H9 (cell line): ENCODE data around the gene CFHR2. TPM values are rescaled to one million over a fixed set of nuclear protein-coding genes. Genes with fewer than 3 reads are reported as not detected.
"Not testable (repeated sequence)": the region's sequence is repeated elsewhere in the genome, so short reads cannot be mapped to it uniquely, and the experiment has no call there.

ENCODE experiments used
- DNase-seq: peaks from one replicate; pipeline ENCODE4 v3.0.0-alpha.2; 2017
- H2AFZ ChIP-seq: one replicate; pipeline ENCODE4 v1.6.1; 2013; ENCODE audit warnings: mild to moderate bottlenecking, low read length, control low read depth, moderate library complexity
- H2AK5ac ChIP-seq: 2 replicates; pipeline ENCODE4 v1.6.1; 2013; ENCODE audit warnings: low read length, control low read depth, mixed read lengths; ENCODE audit not compliant: insufficient read length
- H2BK120ac ChIP-seq: one replicate; pipeline ENCODE4 v1.6.1; 2013; ENCODE audit warnings: low read depth, mild to moderate bottlenecking, low read length, control low read depth, inconsistent platforms; ENCODE audit not compliant: poor library complexity, severe bottlenecking
- H2BK12ac ChIP-seq: 2 replicates; pipeline ENCODE4 v1.6.1; 2013; ENCODE audit warnings: low read length, control low read depth, mixed read lengths, low read depth; ENCODE audit not compliant: insufficient read length
- H2BK15ac ChIP-seq: 2 replicates; pipeline ENCODE4 v1.6.1; 2013; ENCODE audit warnings: low read depth, low read length, control low read depth
- H2BK20ac ChIP-seq: one replicate; pipeline ENCODE4 v1.6.1; 2013; ENCODE audit warnings: low read depth, mild to moderate bottlenecking, low read length, control low read depth, inconsistent platforms; ENCODE audit not compliant: poor library complexity, severe bottlenecking
- H2BK5ac ChIP-seq: 2 replicates; pipeline ENCODE4 v1.6.1; 2013; ENCODE audit warnings: low read length, control low read depth, mixed read lengths; ENCODE audit not compliant: insufficient read length
- H3K14ac ChIP-seq: 2 replicates; pipeline ENCODE4 v1.6.1; 2013; ENCODE audit warnings: low read length, control low read depth; ENCODE audit not compliant: insufficient read depth
- H3K18ac ChIP-seq: 2 replicates; pipeline ENCODE4 v1.6.1; 2013; ENCODE audit warnings: low read depth, mild to moderate bottlenecking, mixed read lengths, low read length, control low read depth; ENCODE audit not compliant: insufficient read length
- H3K23ac ChIP-seq: 2 replicates; pipeline ENCODE4 v1.6.1; 2013; ENCODE audit warnings: low read length, control low read depth, mixed read lengths, low read depth; ENCODE audit not compliant: insufficient read length
- H3K23me2 ChIP-seq: 2 replicates; pipeline ENCODE4 v1.6.1; 2013; ENCODE audit warnings: low read depth, mild to moderate bottlenecking, mixed read lengths, low read length, control low read depth; ENCODE audit not compliant: insufficient read length, poor library complexity, severe bottlenecking
- H3K27ac ChIP-seq: 2 replicates; pipeline ENCODE4 v1.5.1; 2013; ENCODE audit warnings: low read length, control low read depth, mixed read lengths, low read depth; ENCODE audit not compliant: insufficient read length
- H3K27me3 ChIP-seq: 2 replicates; pipeline ENCODE4 v1.6.1; 2013; ENCODE audit warnings: low read length, control low read depth, inconsistent platforms; ENCODE audit not compliant: insufficient read depth
- H3K4ac ChIP-seq: 2 replicates; pipeline ENCODE4 v1.6.1; 2013; ENCODE audit warnings: low read depth, mild to moderate bottlenecking, control low read depth, inconsistent platforms, low read length, moderate library complexity
- H3K4me1 ChIP-seq: 2 replicates; pipeline ENCODE4 v1.6.1; 2013; ENCODE audit warnings: low read length, control low read depth, inconsistent platforms; ENCODE audit not compliant: insufficient read depth
- H3K4me2 ChIP-seq: 2 replicates; pipeline ENCODE4 v1.6.1; 2013; ENCODE audit warnings: low read length, control low read depth, mixed read lengths; ENCODE audit not compliant: insufficient read length, insufficient read depth
- H3K56ac ChIP-seq: 2 replicates; pipeline ENCODE4 v1.6.1; 2013; ENCODE audit warnings: low read depth, mild to moderate bottlenecking, mixed read lengths, low read length, control low read depth; ENCODE audit not compliant: insufficient read length
- H3K79me1 ChIP-seq: 2 replicates; pipeline ENCODE4 v1.6.1; 2013; ENCODE audit warnings: low read depth, mild to moderate bottlenecking, moderate library complexity, low read length, control low read depth, inconsistent platforms; ENCODE audit not compliant: insufficient read depth, poor library complexity, severe bottlenecking
- H3K79me2 ChIP-seq: 2 replicates; pipeline ENCODE4 v1.6.1; 2013; ENCODE audit warnings: low read length, control low read depth, inconsistent platforms; ENCODE audit not compliant: insufficient read depth
- H3K9ac ChIP-seq: 2 replicates; pipeline ENCODE4 v1.6.1; 2013; ENCODE audit warnings: low read length, control low read depth, mixed read lengths; ENCODE audit not compliant: insufficient read length; ENCODE audit errors: extremely low read depth
- H3K9me3 ChIP-seq: one replicate; pipeline ENCODE4 v1.6.1; 2013; ENCODE audit warnings: low read depth, low read length, inconsistent platforms; ENCODE audit not compliant: control insufficient read depth
- H3T11ph ChIP-seq: one replicate; pipeline ENCODE4 v1.6.1; 2013; ENCODE audit warnings: mild to moderate bottlenecking, low read length, control low read depth, inconsistent platforms
- H4K20me1 ChIP-seq: one replicate; pipeline ENCODE4 v1.6.1; 2013; ENCODE audit not compliant: control insufficient read depth, insufficient read length, insufficient read depth
- H4K5ac ChIP-seq: 2 replicates; pipeline ENCODE4 v1.6.1; 2013; ENCODE audit warnings: low read depth, mild to moderate bottlenecking, mixed read lengths, low read length, control low read depth; ENCODE audit not compliant: insufficient read length
- H4K8ac ChIP-seq: replicated peaks from 2 replicates; pipeline ENCODE4 v1.6.1; 2013; ENCODE audit warnings: low read length, control low read depth, mixed read lengths, low read depth; ENCODE audit not compliant: insufficient read length
- H4K91ac ChIP-seq: 2 replicates; pipeline ENCODE4 v1.6.1; 2013; ENCODE audit warnings: low read depth, mild to moderate bottlenecking, moderate library complexity, mixed read lengths, low read length, control low read depth; ENCODE audit not compliant: insufficient read length
- H3K27ac Mint-ChIP-seq, 3 experiments: 2 replicates in 2 of 3; 3 replicates in 1 of 3; pipeline ENCODE4 v1.8.0; 2020 to 2021; ENCODE audit warnings: mixed read lengths in 3 of 3, mild to moderate bottlenecking in 1 of 3, moderate library complexity in 1 of 3
- H3K27me3 Mint-ChIP-seq: 2 replicates; pipeline ENCODE4 v1.8.0; 2021; ENCODE audit warnings: low read depth, mild to moderate bottlenecking, moderate library complexity, mixed read lengths
- H3K36me3 Mint-ChIP-seq, 3 experiments: 2 replicates in 2 of 3; 3 replicates in 1 of 3; pipeline ENCODE4 v1.8.0; 2020 to 2021; ENCODE audit warnings: low read depth in 3 of 3, mixed read lengths in 3 of 3; ENCODE audit not compliant: insufficient read depth in 1 of 3
- H3K4me1 Mint-ChIP-seq, 2 experiments: 2 replicates each; pipeline ENCODE4 v1.8.0; 2020; ENCODE audit warnings: mixed read lengths in 2 of 2
- H3K4me3 Mint-ChIP-seq, 2 experiments: 2 replicates in 1 of 2; 3 replicates in 1 of 2; pipeline ENCODE4 v1.8.0; 2020 to 2021; ENCODE audit warnings: mild to moderate bottlenecking in 2 of 2, mixed read lengths in 2 of 2, moderate library complexity in 1 of 2
- H3K9me3 Mint-ChIP-seq, 2 experiments: 2 replicates in 1 of 2; 3 replicates in 1 of 2; pipeline ENCODE4 v1.8.0; 2020; ENCODE audit warnings: mild to moderate bottlenecking in 2 of 2, mixed read lengths in 2 of 2, moderate library complexity in 1 of 2
- WGBS: extraction: QIAGEN DNeasy Blood & Tissue Kit; methylation state at CpG from one replicate; pipeline ENCODE4 v1.1.7; 2013; ENCODE audit warnings: missing lambda C conversion rate, low lambda C conversion rate, mixed read lengths; ENCODE audit not compliant: insufficient read length; ENCODE audit errors: extremely low coverage; 5-methylcytosine and 5-hydroxymethylcytosine counted together
- total RNA-seq: library from RNA; stranded (reverse); gene quantifications from 2 replicates; pipeline ENCODE4 v1.2.1, GENCODE V29; 2021

CFHR2 gene
- total RNA-seq, 1 experiment from 2014 or later: not detected

DNA sequence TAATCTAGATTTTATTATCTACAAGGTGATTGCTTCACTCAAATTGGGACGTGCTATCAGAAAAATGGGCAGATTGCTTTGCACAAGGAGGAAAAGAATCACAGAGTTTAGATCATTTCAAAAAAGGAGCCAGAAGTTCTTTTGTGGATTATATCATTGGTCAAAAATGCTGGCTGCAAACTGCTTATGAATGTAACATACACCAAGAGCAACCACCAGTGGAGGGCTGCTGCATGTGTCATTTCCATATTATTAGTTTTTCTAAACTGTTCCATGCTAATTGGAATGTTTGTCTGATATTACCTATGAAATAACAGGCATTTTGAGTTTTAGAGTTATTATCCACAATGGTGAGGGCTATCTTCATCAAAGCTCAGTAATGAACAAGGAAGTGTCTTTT is 16.7 kb upstream of the CFHR2 start:
- H4K8ac ChIP-seq, H2AK5ac ChIP-seq, H4K5ac ChIP-seq, H3K9me3 Mint-ChIP-seq, H3K23me2 ChIP-seq, H3K4me3 Mint-ChIP-seq, H3K23ac ChIP-seq, H3K14ac ChIP-seq, H2BK120ac ChIP-seq, H2BK15ac ChIP-seq, H3K9ac ChIP-seq, H2BK20ac ChIP-seq, H3K56ac ChIP-seq, H3K18ac ChIP-seq, DNase-seq, H3K36me3 Mint-ChIP-seq, H3K27ac ChIP-seq, H2BK5ac ChIP-seq, H3K4me1 ChIP-seq, H3K27ac Mint-ChIP-seq, H2AFZ ChIP-seq, H3K79me1 ChIP-seq, H3T11ph ChIP-seq, H4K91ac ChIP-seq, H3K27me3 ChIP-seq, H3K4ac ChIP-seq, H3K9me3 ChIP-seq, H2BK12ac ChIP-seq, H4K20me1 ChIP-seq, H3K4me1 Mint-ChIP-seq, H3K27me3 Mint-ChIP-seq, H3K79me2 ChIP-seq, H3K4me2 ChIP-seq: not testable (repeated sequence)
- no CpG with 5 or more reads among the region's 1 CpG for WGBS

DNA sequence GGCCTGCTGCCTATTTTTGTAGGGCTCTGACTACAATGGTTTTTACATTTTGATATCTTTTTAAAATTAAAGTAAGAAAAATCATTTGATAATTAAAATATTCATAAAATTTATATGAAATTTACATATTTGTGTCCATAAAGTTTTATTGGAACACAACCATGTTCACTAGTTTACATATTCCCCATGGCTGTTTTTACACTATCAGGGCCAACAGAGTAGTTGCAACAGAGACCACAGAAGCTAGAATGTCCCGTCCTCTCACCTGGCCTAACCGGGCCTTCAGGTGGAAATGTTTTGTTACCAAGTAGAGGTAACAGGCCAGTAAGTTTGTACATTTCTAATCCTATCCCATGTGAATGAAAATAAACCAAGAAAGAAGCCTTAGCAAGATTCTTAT is 10.7 kb upstream of the CFHR2 start:
- H3K4ac ChIP-seq, H3K4me3 Mint-ChIP-seq, H2AK5ac ChIP-seq, H3K27me3 Mint-ChIP-seq, H3K56ac ChIP-seq, H3K9ac ChIP-seq, H2BK12ac ChIP-seq, H3K79me2 ChIP-seq, H3T11ph ChIP-seq, H3K4me1 ChIP-seq, H2BK15ac ChIP-seq, H4K8ac ChIP-seq, H3K14ac ChIP-seq, DNase-seq, H2BK5ac ChIP-seq, H2BK20ac ChIP-seq, H3K27ac Mint-ChIP-seq, H3K4me1 Mint-ChIP-seq, H3K27me3 ChIP-seq, H3K79me1 ChIP-seq, H3K4me2 ChIP-seq, H3K9me3 ChIP-seq, H3K18ac ChIP-seq, H4K91ac ChIP-seq, H2BK120ac ChIP-seq, H4K20me1 ChIP-seq, H3K27ac ChIP-seq, H3K23ac ChIP-seq, H3K36me3 Mint-ChIP-seq, H4K5ac ChIP-seq, H3K23me2 ChIP-seq, H2AFZ ChIP-seq, H3K9me3 Mint-ChIP-seq: not testable (repeated sequence)
- no CpG with 5 or more reads among the region's 2 CpGs for WGBS
